ENCODE results near the gene DPEP2. TPM values are rescaled to one million over a fixed set of nuclear protein-coding genes. Genes with fewer than 3 reads are reported as not detected.

The DPEP2 gene
- total RNA-seq, 1 donor from 2014 or later, result not detected

GRCh38 chr16:67944690-67945391 is 54.4 kb downstream of the DPEP2 start:
- TF ChIP-seq CTCF (IDR thresholded peaks at IDR 0.05; ENCODE audit: insufficient read depth, low read length, poor library complexity, severe bottlenecking), result no peak
- peaks cover 1% of the 10 kb centered on the region for H3K36me3 ChIP-seq (ENCODE audit: control insufficient read depth, insufficient read depth, low read length)
- no peak for DNase-seq (ENCODE audit: low read depth)
- no peak overlapping the region for H3K4me3 ChIP-seq (ENCODE audit: low read depth, low read length)
- no peaks in the 10 kb centered on the region for H3K27me3 ChIP-seq (ENCODE audit: control insufficient read depth, insufficient read depth, low read length)

GRCh38 chr16:67943619-67944504 is 55.4 kb downstream of the DPEP2 start, which contains the start of gene LCAT:
Gene LCAT (minus strand): TSS chr16:67944120. CDS start chr16:67944101, 19 bp downstream.
- DNase-seq (ENCODE audit: low read depth), result no peak
- Histone ChIP-seq H3K36me3 (ENCODE audit: control insufficient read depth, insufficient read depth, low read length) (peaks cover 1% of the 10 kb centered on the region), H3K27me3 (ENCODE audit: control insufficient read depth, insufficient read depth, low read length) (no peaks in the 10 kb centered on the region), H3K4me3 (ENCODE audit: low read depth, low read length) (no peak within 1 kb of the TSS)
- no peak for TF ChIP-seq CTCF (IDR thresholded peaks at IDR 0.05; ENCODE audit: insufficient read depth, low read length, poor library complexity, severe bottlenecking)

- no peak for DNase-seq (ENCODE audit: low read depth)
- Histone ChIP-seq H3K27me3 (ENCODE audit: control insufficient read depth, insufficient read depth, low read length) (no peaks in the 10 kb centered on the region), H3K36me3 (ENCODE audit: control insufficient read depth, insufficient read depth, low read length) (peaks cover 1% of the 10 kb centered on the region), H3K4me3 (ENCODE audit: low read depth, low read length) (no peak overlapping the region)
- no peak for TF ChIP-seq CTCF (IDR thresholded peaks at IDR 0.05; ENCODE audit: insufficient read depth, low read length, poor library complexity, severe bottlenecking)
Observed at GRCh38 chr16:67943256-67943618, 56.0 kb downstream of the DPEP2 start.

GRCh38 chr16:67942510-67943255 is 56.6 kb downstream of the DPEP2 start:
- no peak overlapping the region for H3K4me3 ChIP-seq (ENCODE audit: low read depth, low read length)
- no peak for DNase-seq (ENCODE audit: low read depth)

GRCh38 chr16:67942200-67942509 is 57.1 kb downstream of the DPEP2 start:
- H3K4me3 ChIP-seq (ENCODE audit: low read depth, low read length), result no peak overlapping the region
- peaks cover 1% of the 10 kb centered on the region for H3K36me3 ChIP-seq (ENCODE audit: control insufficient read depth, insufficient read depth, low read length)
- TF ChIP-seq CTCF (IDR thresholded peaks at IDR 0.05; ENCODE audit: insufficient read depth, low read length, poor library complexity, severe bottlenecking), result peak; percentile 70
- DNase-seq (ENCODE audit: low read depth), result no peak
- H3K27me3 ChIP-seq (ENCODE audit: control insufficient read depth, insufficient read depth, low read length), result no peaks in the 10 kb centered on the region

More at GRCh38 chr16:67942510-67943255, 56.6 kb downstream of the DPEP2 start:
- H3K36me3 ChIP-seq (ENCODE audit: control insufficient read depth, insufficient read depth, low read length), result peaks cover 1% of the 10 kb centered on the region
- no peak for TF ChIP-seq CTCF (IDR thresholded peaks at IDR 0.05; ENCODE audit: insufficient read depth, low read length, poor library complexity, severe bottlenecking)
- no peaks in the 10 kb centered on the region for H3K27me3 ChIP-seq (ENCODE audit: control insufficient read depth, insufficient read depth, low read length)

All from kidney epithelial cell (primary cell).